ENCODE data around the gene ATG10. TPM values are rescaled to one million over a fixed set of nuclear protein-coding genes. Genes with fewer than 3 reads are reported as not detected.

The ATG10 gene
- total RNA-seq, 1 donor from 2014 or later = 4.3 TPM

GRCh38 chr5:82072138-82072537 lies 100.3 kb downstream of the ATG10 start:
- H3K27ac ChIP-seq (ENCODE audit: low read depth, low read length) = no peak overlapping the region
- DNase-seq (ENCODE audit: low read depth) (no peak), FAIRE-seq (peak; percentile 52)
- TF ChIP-seq CTCF (IDR thresholded peaks at IDR 0.05; ENCODE audit: insufficient read depth, low read depth, low read length) (no peak), EZH2 (IDR thresholded peaks at IDR 0.05; ENCODE audit: insufficient read depth, low read length) (no peak)
- Mint-ChIP-seq H3K27ac (ENCODE audit: unreplicated experiment) (no peak overlapping the region), H3K27me3 (ENCODE audit: low read depth, unreplicated experiment) (no peaks in the 10 kb centered on the region), H3K9me3 (ENCODE audit: unreplicated experiment) (no peaks in the 10 kb centered on the region), H3K4me1 (ENCODE audit: low read depth, unreplicated experiment) (peaks cover 5% of the 10 kb centered on the region), H3K36me3 (ENCODE audit: low read depth, unreplicated experiment) (no peaks in the 10 kb centered on the region), H3K4me3 (ENCODE audit: unreplicated experiment) (no peak overlapping the region)
- no peaks in the 10 kb centered on the region for H3K36me3 ChIP-seq (ENCODE audit: insufficient read depth, low read length)
- H2AFZ ChIP-seq (ENCODE audit: low read depth, low read length) = no peak overlapping the region
- H3K9me3 ChIP-seq (ENCODE audit: insufficient read depth, low read depth, low read length) = no peaks in the 10 kb centered on the region
- no peak overlapping the region for H3K4me3 ChIP-seq (ENCODE audit: insufficient read depth, low read depth, low read length)
- no peaks in the 10 kb centered on the region for H3K4me1 ChIP-seq (ENCODE audit: insufficient read depth, low read length)
- no peak overlapping the region for H3K4me2 ChIP-seq (ENCODE audit: low read length)
- no peaks in the 10 kb centered on the region for H4K20me1 ChIP-seq (ENCODE audit: insufficient read depth, low read length)
- no peaks in the 10 kb centered on the region for H3K27me3 ChIP-seq (ENCODE audit: insufficient read depth, low read length)
- H3K79me2 ChIP-seq (ENCODE audit: insufficient read depth, low read length) = no peaks in the 10 kb centered on the region
- no peak overlapping the region for H3K9ac ChIP-seq (ENCODE audit: low read length)

GRCh38 chr5:82073179-82073578 lies 101.4 kb downstream of the ATG10 start:
- H3K36me3 ChIP-seq (ENCODE audit: insufficient read depth, low read length) = no peaks in the 10 kb centered on the region
- H3K9ac ChIP-seq (ENCODE audit: low read length) = no peak overlapping the region
- Mint-ChIP-seq H3K9me3 (ENCODE audit: unreplicated experiment) (peaks cover 1% of the 10 kb centered on the region), H3K36me3 (ENCODE audit: low read depth, unreplicated experiment) (no peaks in the 10 kb centered on the region), H3K27me3 (ENCODE audit: low read depth, unreplicated experiment) (no peaks in the 10 kb centered on the region), H3K4me3 (ENCODE audit: unreplicated experiment) (no peak overlapping the region), H3K4me1 (ENCODE audit: low read depth, unreplicated experiment) (peaks cover 5% of the 10 kb centered on the region), H3K27ac (ENCODE audit: unreplicated experiment) (no peak overlapping the region)
- no peaks in the 10 kb centered on the region for H3K79me2 ChIP-seq (ENCODE audit: insufficient read depth, low read length)
- H3K27me3 ChIP-seq (ENCODE audit: insufficient read depth, low read length) = no peaks in the 10 kb centered on the region
- TF ChIP-seq CTCF (IDR thresholded peaks at IDR 0.05; ENCODE audit: insufficient read depth, low read depth, low read length) (no peak), EZH2 (IDR thresholded peaks at IDR 0.05; ENCODE audit: insufficient read depth, low read length) (no peak)
- DNase-seq (ENCODE audit: low read depth) (peak; percentile 48), FAIRE-seq (no peak)
- no peaks in the 10 kb centered on the region for H4K20me1 ChIP-seq (ENCODE audit: insufficient read depth, low read length)
- no peak overlapping the region for H3K4me3 ChIP-seq (ENCODE audit: insufficient read depth, low read depth, low read length)
- H2AFZ ChIP-seq (ENCODE audit: low read depth, low read length) = no peak overlapping the region
- H3K27ac ChIP-seq (ENCODE audit: low read depth, low read length) = no peak overlapping the region
- no peaks in the 10 kb centered on the region for H3K9me3 ChIP-seq (ENCODE audit: insufficient read depth, low read depth, low read length)
- H3K4me2 ChIP-seq (ENCODE audit: low read length) = no peak overlapping the region
- no peaks in the 10 kb centered on the region for H3K4me1 ChIP-seq (ENCODE audit: insufficient read depth, low read length)

- no peak overlapping the region for H3K4me2 ChIP-seq (ENCODE audit: low read length)
- Mint-ChIP-seq H3K4me3 (ENCODE audit: unreplicated experiment) (no peak overlapping the region), H3K4me1 (ENCODE audit: low read depth, unreplicated experiment) (peaks cover 5% of the 10 kb centered on the region), H3K36me3 (ENCODE audit: low read depth, unreplicated experiment) (no peaks in the 10 kb centered on the region), H3K27me3 (ENCODE audit: low read depth, unreplicated experiment) (no peaks in the 10 kb centered on the region), H3K9me3 (ENCODE audit: unreplicated experiment) (peaks cover 1% of the 10 kb centered on the region), H3K27ac (ENCODE audit: unreplicated experiment) (no peak overlapping the region)
- no peaks in the 10 kb centered on the region for H3K36me3 ChIP-seq (ENCODE audit: insufficient read depth, low read length)
- no peaks in the 10 kb centered on the region for H3K79me2 ChIP-seq (ENCODE audit: insufficient read depth, low read length)
- H4K20me1 ChIP-seq (ENCODE audit: insufficient read depth, low read length) = no peaks in the 10 kb centered on the region
- H3K27ac ChIP-seq (ENCODE audit: low read depth, low read length) = no peak overlapping the region
- no peaks in the 10 kb centered on the region for H3K9me3 ChIP-seq (ENCODE audit: insufficient read depth, low read depth, low read length)
- FAIRE-seq = no peak
- H3K4me3 ChIP-seq (ENCODE audit: insufficient read depth, low read depth, low read length) = no peak overlapping the region
- DNase-seq (ENCODE audit: low read depth) = no peak
- no peak overlapping the region for H2AFZ ChIP-seq (ENCODE audit: low read depth, low read length)
- no peak overlapping the region for H3K9ac ChIP-seq (ENCODE audit: low read length)
- no peaks in the 10 kb centered on the region for H3K27me3 ChIP-seq (ENCODE audit: insufficient read depth, low read length)
- no peaks in the 10 kb centered on the region for H3K4me1 ChIP-seq (ENCODE audit: insufficient read depth, low read length)
- no peak for TF ChIP-seq CTCF (IDR thresholded peaks at IDR 0.05; ENCODE audit: insufficient read depth, low read depth, low read length)
- no peak for TF ChIP-seq EZH2 (IDR thresholded peaks at IDR 0.05; ENCODE audit: insufficient read depth, low read length)
These were observed 103.1 kb downstream of the ATG10 start for GRCh38 chr5:82074950-82075349.

Data from astrocyte (in vitro differentiated cells and primary cell).